ENCODE results near the gene CNGB1.

CNGB1 gene

GRCh38 chr16:57916735-57917438 is 54.0 kb downstream of the CNGB1 start:
- no peak overlapping the region for H2AFZ ChIP-seq (ENCODE audit: low read depth, low read length)
- H3K4me2 ChIP-seq (ENCODE audit: insufficient read depth, low read length): no peak overlapping the region
- no peaks in the 10 kb centered on the region for H3K79me2 ChIP-seq (ENCODE audit: insufficient read depth, low read length)
- no peaks in the 10 kb centered on the region for H3K4me1 ChIP-seq (ENCODE audit: insufficient read depth, low read length)
- no peak overlapping the region for H3K4me3 ChIP-seq (ENCODE audit: low read depth in 1 of 2, low read length in 2 of 2)
- no peaks in the 10 kb centered on the region for H3K27me3 ChIP-seq (ENCODE audit: insufficient read depth, low read length, poor library complexity)
- no peaks in the 10 kb centered on the region for H3K9me3 ChIP-seq (ENCODE audit: insufficient read depth, low read length, severe bottlenecking)
- TF ChIP-seq EZH2 (IDR thresholded peaks at IDR 0.05; ENCODE audit: borderline replicate concordance, low read depth, low read length, severe bottlenecking) (no peak), CTCF (IDR thresholded peaks at IDR 0.05; ENCODE audit: borderline replicate concordance, extremely low read depth, low read length, poor library complexity, severe bottlenecking) (no peak)
- ATAC-seq (ENCODE audit: insufficient read depth, low read depth): no peak
- DNase-seq: no peak
- H3K9ac ChIP-seq (ENCODE audit: low read depth, low read length): no peak overlapping the region
- no peaks in the 10 kb centered on the region; the same call in 1 of the 2 replicates for H4K20me1 ChIP-seq (ENCODE audit: insufficient read depth, low read length)
- H3K36me3 ChIP-seq (ENCODE audit: insufficient read depth, low read length): no peaks in the 10 kb centered on the region
- no peak overlapping the region for H3K27ac ChIP-seq (ENCODE audit: low read length)

- peak; percentile 53 for DNase-seq
Measured at GRCh38 chr16:57915811-57916488, 55.0 kb downstream of the CNGB1 start.

GRCh38 chr16:57915267-57915666 is 55.7 kb downstream of the CNGB1 start:
- no peaks in the 10 kb centered on the region for H3K79me2 ChIP-seq (ENCODE audit: insufficient read depth, low read length)
- no peaks in the 10 kb centered on the region for H3K4me1 ChIP-seq (ENCODE audit: insufficient read depth, low read length)
- no peaks in the 10 kb centered on the region for H3K27me3 ChIP-seq (ENCODE audit: insufficient read depth, low read length, poor library complexity)
- no peak overlapping the region for H3K4me2 ChIP-seq (ENCODE audit: insufficient read depth, low read length)
- DNase-seq: no peak
- no peaks in the 10 kb centered on the region; the same call in 1 of the 2 replicates for H4K20me1 ChIP-seq (ENCODE audit: insufficient read depth, low read length)
- no peak overlapping the region for H3K9ac ChIP-seq (ENCODE audit: low read depth, low read length)
- no peak for ATAC-seq (ENCODE audit: insufficient read depth, low read depth)
- H2AFZ ChIP-seq (ENCODE audit: low read depth, low read length): no peak overlapping the region
- no peak overlapping the region for H3K4me3 ChIP-seq (ENCODE audit: low read depth in 1 of 2, low read length in 2 of 2)
- TF ChIP-seq CTCF (IDR thresholded peaks at IDR 0.05; ENCODE audit: borderline replicate concordance, extremely low read depth, low read length, poor library complexity, severe bottlenecking) (no peak), EZH2 (IDR thresholded peaks at IDR 0.05; ENCODE audit: borderline replicate concordance, low read depth, low read length, severe bottlenecking) (no peak)
- H3K36me3 ChIP-seq (ENCODE audit: insufficient read depth, low read length): no peaks in the 10 kb centered on the region
- no peaks in the 10 kb centered on the region for H3K9me3 ChIP-seq (ENCODE audit: insufficient read depth, low read length, severe bottlenecking)
- H3K27ac ChIP-seq (ENCODE audit: low read length): no peak overlapping the region

More at GRCh38 chr16:57915811-57916488, 55.0 kb downstream of the CNGB1 start:
- H3K9ac ChIP-seq (ENCODE audit: low read depth, low read length): no peak overlapping the region
- no peaks in the 10 kb centered on the region for H3K27me3 ChIP-seq (ENCODE audit: insufficient read depth, low read length, poor library complexity)
- TF ChIP-seq EZH2 (IDR thresholded peaks at IDR 0.05; ENCODE audit: borderline replicate concordance, low read depth, low read length, severe bottlenecking) (no peak), CTCF (IDR thresholded peaks at IDR 0.05; ENCODE audit: borderline replicate concordance, extremely low read depth, low read length, poor library complexity, severe bottlenecking) (no peak)
- H3K4me3 ChIP-seq (ENCODE audit: low read depth in 1 of 2, low read length in 2 of 2): no peak overlapping the region
- H3K9me3 ChIP-seq (ENCODE audit: insufficient read depth, low read length, severe bottlenecking): no peaks in the 10 kb centered on the region
- no peaks in the 10 kb centered on the region for H3K79me2 ChIP-seq (ENCODE audit: insufficient read depth, low read length)
- no peak overlapping the region for H3K27ac ChIP-seq (ENCODE audit: low read length)
- peak; percentile 82 for ATAC-seq (ENCODE audit: insufficient read depth, low read depth)
- no peaks in the 10 kb centered on the region for H3K36me3 ChIP-seq (ENCODE audit: insufficient read depth, low read length)
- H4K20me1 ChIP-seq (ENCODE audit: insufficient read depth, low read length): no peaks in the 10 kb centered on the region; the same call in 1 of the 2 replicates
- H2AFZ ChIP-seq (ENCODE audit: low read depth, low read length): no peak overlapping the region
- H3K4me1 ChIP-seq (ENCODE audit: insufficient read depth, low read length): no peaks in the 10 kb centered on the region
- no peak overlapping the region for H3K4me2 ChIP-seq (ENCODE audit: insufficient read depth, low read length)

All from DND-41 (cell line).